ENCODE results near the gene SLC34A3.

The SLC34A3 gene

GRCh38 chr9:137272241-137273094 is 41.8 kb downstream of the SLC34A3 start:
- in situ Hi-C loops (cut with HindIII; ENCODE audit: low pct_ligation_motif_present, low sequenced_read_pairs), result no loop called here
- H3K27me3 ChIP-seq (replicated peaks), result no peaks in the 10 kb centered on the region
- H3K27ac ChIP-seq, result no peak overlapping the region
- no peak for TF ChIP-seq CTCF (IDR thresholded peaks at IDR 0.05; ENCODE audit: low read depth, low read length, missing control alignments)
- H3K36me3 ChIP-seq (replicated peaks), result peaks cover 46% of the 10 kb centered on the region
- H3K4me3 ChIP-seq (ENCODE audit: low read depth, low read length), result no peak overlapping the region
- no peak for DNase-seq

DNA sequence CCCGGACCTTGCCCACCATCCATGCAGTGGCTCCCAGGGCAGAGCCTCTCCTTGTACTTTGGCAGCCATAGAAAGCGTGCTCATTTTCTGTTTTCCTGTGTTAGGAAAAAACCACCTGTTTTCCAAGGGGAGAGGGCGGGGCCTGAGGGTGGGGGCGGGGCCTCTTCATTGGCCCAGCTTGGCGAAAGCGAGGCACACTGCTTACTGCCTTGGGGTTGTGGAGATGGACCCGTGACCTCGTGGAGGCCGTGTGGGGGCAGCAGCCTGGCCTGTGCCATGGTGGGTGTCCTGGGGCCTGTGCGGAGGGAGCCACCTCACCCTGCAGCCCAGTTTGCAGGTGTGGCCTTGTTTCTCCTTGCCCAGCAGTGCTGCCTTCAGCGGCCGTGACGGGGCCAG is 42.4 kb downstream of the SLC34A3 start:
- no peak for DNase-seq
- no peak for TF ChIP-seq CTCF (IDR thresholded peaks at IDR 0.05; ENCODE audit: low read depth, low read length, missing control alignments)
- H3K36me3 ChIP-seq (replicated peaks), result peaks cover 43% of the 10 kb centered on the region

GRCh38 chr9:137273611-137274320 is 43.1 kb downstream of the SLC34A3 start:
- Histone ChIP-seq H3K4me3 (ENCODE audit: low read depth, low read length) (no peak overlapping the region), H3K36me3 (replicated peaks) (peaks cover 38% of the 10 kb centered on the region), H3K27ac (no peak overlapping the region), H3K27me3 (replicated peaks) (no peaks in the 10 kb centered on the region)
- TF ChIP-seq CTCF (IDR thresholded peaks at IDR 0.05; ENCODE audit: low read depth, low read length, missing control alignments), result no peak
- no peak for DNase-seq
- in situ Hi-C loops (cut with HindIII; ENCODE audit: low pct_ligation_motif_present, low sequenced_read_pairs), result no loop called here

More for the DNA sequence above, 42.4 kb downstream of the SLC34A3 start:
- no peaks in the 10 kb centered on the region for H3K27me3 ChIP-seq (replicated peaks)
- no peak overlapping the region for H3K27ac ChIP-seq
- in situ Hi-C loops (cut with HindIII; ENCODE audit: low pct_ligation_motif_present, low sequenced_read_pairs), result no loop called here
- H3K4me3 ChIP-seq (ENCODE audit: low read depth, low read length), result no peak overlapping the region

DNA sequence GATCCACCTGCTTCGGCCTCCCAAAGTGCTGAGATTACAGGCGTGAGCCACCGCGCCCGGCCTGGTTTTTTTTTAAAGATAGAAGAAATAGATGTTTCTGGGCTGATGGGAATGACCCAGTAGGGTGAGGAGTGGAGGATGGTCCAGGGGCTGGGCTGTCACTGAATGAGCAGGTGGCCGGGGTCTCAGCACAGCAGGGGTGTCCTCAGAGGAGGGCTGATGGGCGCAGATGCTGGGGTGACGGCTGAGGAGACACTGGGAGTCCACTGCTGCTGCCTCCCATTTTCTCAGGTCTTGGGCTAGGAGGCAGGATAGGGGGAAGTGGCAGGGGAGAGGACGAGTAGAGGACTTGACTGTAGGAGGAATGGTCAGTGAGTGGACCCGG is 44.5 kb downstream of the SLC34A3 start:
- in situ Hi-C loops (cut with HindIII; ENCODE audit: low pct_ligation_motif_present, low sequenced_read_pairs), result no loop called here
- no peak for TF ChIP-seq CTCF (IDR thresholded peaks at IDR 0.05; ENCODE audit: low read depth, low read length, missing control alignments)
- no peak overlapping the region for H3K27ac ChIP-seq
- DNase-seq, result no peak
- H3K27me3 ChIP-seq (replicated peaks), result no peaks in the 10 kb centered on the region
- peaks cover 37% of the 10 kb centered on the region for H3K36me3 ChIP-seq (replicated peaks)
- no peak overlapping the region for H3K4me3 ChIP-seq (ENCODE audit: low read depth, low read length)

DNA sequence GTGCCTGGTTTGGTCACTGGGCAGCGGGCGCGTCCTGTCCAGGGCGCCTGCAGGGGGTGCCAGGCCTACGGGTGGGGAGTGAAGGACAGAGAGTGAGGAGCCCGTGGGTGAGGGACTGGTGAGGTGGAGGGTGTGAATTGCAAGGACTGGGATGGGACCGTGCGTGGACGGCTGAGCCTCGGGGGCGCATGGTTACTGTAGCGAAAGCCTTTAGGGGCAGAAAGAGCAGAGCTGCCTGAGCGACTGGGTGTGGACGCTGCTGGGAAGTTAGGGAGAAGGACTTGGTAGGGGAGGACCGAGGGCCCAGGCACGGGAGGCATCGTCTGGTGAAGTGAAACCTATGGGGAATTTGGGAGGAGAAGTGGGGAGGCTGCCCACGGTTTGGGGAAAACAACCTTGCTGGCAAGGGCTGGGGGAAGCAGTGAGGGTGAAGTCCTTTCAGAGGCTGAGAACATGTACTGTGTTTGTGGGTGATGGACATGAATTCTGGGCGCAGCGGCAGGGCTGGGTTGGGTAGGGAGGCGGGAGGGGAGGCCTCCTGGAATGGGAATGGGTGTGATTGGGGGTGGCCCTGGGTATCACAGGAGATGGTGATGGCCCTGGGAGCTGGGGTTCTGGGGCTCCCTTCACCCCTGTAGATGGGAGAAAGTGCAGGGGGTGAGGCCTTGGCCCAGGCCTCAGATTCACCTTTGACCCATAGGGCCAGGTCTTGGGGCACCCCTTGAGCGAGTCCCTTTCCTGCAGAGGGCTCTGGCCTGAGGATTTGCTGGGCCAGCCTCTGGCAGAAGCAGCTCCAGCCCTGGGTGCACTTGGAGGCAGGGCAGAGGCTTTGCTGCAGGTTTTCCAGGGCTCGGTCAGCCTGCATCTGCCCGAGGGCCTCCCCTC is 45.1 kb downstream of the SLC34A3 start:
- no peak overlapping the region for H3K4me3 ChIP-seq (ENCODE audit: low read depth, low read length)
- peaks cover 31% of the 10 kb centered on the region for H3K36me3 ChIP-seq (replicated peaks)
- in situ Hi-C loops (cut with HindIII; ENCODE audit: low pct_ligation_motif_present, low sequenced_read_pairs), result no loop called here
- H3K27me3 ChIP-seq (replicated peaks), result no peaks in the 10 kb centered on the region
- no peak overlapping the region for H3K27ac ChIP-seq
- no peak for TF ChIP-seq CTCF (IDR thresholded peaks at IDR 0.05; ENCODE audit: low read depth, low read length, missing control alignments)
- DNase-seq, result no peak
